T follicular helper cell (primary cell): ENCODE results near the gene ELK1.
"Not testable (repeated sequence)": the region's sequence is repeated elsewhere in the genome, so short reads cannot be mapped to it uniquely, and the experiment has no call there.

Experiments
- DNase-seq: peaks from one replicate; pipeline ENCODE4 v3.0.0-alpha.2; 2020; ENCODE audit warnings: low read depth

The ELK1 gene

DNA sequence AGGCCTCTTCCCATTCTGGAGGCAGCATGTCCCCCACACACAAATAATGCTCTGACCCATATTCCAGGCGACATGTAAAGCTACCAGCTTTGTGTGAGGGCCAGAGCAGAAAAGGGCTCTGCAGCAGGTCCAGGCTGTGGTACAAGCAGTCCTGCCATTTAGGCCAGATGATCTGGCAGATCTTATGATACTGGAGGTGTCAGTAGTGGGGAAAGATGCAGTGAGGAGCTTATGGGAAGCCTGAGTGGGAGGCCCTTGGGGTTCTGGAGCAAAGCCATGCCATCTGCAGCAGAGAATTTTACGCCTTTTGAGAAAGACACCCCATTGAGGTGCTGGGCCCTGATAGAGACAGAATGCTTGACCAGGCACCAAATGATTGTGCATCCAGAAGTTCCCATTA, 38.4 kb downstream of the ELK1 start:
- no peak for DNase-seq

DNA sequence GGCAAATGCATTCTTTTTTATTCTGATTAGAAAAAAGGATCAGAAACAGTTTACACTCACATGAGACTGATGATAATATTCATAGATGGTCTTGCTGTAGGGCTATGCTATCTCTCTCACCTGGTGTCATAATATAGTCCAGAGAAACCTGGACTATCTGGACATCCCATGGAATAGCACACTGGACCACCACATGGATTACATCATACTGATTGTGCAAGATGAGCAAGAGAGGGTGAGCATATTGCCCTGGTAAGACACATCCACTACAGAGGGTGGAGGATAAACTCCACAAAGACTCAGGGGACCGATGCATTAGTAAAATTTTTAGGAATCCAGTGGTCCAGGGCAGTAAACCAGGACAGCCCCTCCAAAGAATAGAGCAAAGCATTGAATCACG, 38.9 kb downstream of the ELK1 start:
- no peak for DNase-seq

DNA sequence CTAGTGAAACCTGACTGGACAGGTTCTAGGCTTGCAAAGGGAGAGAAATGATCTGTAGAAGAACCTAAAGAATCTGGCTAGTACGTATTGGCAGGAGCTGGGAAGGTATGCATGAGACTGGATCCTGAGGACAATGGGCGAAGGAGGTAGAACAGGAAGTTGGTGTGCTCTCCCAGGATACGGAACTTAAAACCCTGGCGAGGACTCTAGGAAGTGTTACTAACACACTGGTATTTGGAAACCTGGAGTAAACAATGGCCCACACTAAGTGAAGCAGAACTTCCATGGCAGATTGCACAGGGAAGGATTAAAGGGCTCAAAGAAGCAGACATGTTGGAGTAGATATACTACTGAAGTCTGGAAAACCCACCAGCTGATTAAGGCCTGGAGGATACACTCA, 39.9 kb downstream of the ELK1 start:
- DNase-seq: no peak

DNA sequence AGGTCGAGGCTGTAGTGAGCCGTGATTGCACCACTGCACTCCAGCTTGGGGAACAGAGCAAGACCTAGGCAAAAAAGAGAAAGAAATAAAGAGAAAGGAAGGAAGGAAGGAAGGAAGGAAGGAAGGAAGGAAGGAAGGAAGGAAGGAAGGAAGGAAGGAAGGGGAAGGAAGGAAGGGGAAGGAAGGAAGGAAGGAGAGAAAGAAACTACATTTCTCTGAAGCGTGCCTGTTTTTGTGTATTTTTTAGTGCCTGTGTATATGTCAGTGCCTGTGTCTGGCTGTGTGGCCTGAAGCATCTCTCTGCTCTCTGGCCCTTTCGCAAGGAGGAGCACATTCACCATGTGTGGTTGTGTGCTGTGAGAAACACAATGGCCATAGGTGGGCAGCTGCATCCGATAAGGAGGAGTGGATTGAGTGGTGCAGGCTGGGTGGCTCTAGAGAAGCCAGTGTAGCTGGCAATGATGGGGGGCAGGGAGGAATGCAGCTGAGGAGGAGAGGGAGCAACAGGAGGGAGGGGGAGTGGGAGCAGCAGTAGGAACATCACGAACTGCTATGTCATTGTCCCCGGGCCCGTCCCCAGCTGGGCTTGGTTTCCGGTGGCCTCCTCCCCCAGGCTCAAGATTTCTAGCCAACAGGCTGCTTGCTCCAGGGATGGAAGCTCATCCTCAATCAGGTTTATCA, 42.1 kb downstream of the ELK1 start:
- DNase-seq: no peak

DNA sequence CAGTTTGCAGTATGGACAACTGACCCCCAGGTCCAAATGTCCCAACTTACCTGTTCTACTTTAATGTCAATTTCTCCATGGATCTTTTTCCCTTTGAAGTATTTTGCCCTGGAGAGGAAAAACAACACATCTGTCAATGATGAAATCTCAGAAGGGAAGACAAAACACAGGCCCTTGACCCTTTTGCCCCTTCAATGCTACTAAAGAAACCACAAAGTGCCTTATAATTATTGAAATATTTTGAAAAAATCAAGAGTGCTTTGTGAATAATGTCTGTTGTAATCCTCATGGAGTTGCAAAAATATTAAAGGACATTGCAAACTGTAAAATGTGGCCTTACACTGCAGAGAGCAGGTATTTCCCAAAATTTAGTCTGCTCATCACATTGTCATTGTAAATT, 43.3 kb downstream of the ELK1 start:
- DNase-seq: no peak

DNA sequence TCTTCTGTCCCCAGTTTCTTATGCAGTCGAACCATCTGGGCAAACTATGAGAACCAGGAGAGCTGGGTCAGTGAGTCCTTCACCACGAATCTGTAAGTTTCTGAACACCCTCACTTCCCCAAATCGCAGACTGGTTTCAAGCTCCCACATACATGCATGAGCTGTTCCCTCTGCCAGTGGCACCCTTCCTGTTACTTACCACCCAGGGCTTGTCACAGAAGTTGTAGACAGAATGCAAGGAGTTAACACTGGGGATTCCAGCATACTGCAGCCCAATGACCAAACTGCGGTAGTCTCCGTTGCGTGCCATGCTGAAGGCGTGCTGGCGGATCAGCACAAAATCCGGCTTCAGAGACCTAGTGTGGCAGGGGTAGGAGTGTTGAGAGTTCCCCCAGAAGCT, 45.3 kb downstream of the ELK1 start:
- DNase-seq: no peak

DNA sequence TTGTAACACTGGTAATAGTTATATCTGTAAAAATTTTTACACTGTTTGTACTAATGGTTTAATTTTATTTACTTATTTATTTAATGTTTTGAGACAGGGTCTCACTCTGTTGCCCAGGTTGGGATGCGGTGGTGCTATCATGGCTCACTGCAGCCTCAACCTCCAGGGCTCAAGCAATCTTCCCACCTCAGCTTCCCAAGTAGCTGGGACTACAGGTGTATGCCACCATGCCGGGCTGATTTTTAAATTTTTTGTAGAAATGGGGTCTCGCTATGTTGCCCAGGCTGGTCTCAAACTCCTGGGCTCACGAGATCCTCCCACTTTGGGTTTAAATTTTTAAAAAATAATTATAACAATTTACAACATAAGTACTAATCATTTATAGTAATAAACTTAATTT, 47.2 kb downstream of the ELK1 start:
- DNase-seq: not testable (repeated sequence)

DNA sequence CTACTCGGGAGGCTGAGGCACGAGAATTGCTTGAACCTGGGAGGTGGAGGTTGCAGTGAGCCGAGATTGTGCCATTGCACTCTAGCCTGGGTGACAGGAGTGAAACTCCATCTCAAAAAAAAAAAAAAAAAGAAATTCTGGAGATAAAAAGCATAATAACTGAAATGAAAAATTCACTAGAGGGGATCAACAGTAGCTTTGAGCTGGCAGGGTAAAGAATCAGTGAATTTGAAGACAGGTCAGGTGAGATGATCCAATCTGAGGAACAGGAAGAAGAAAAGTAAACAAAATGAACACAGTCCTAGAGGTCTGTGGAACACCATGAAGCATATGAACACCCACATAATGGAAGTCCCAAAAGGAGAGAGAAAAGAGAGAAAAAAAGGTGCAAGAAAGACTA, 53.1 kb downstream of the ELK1 start:
- no peak for DNase-seq

DNA sequence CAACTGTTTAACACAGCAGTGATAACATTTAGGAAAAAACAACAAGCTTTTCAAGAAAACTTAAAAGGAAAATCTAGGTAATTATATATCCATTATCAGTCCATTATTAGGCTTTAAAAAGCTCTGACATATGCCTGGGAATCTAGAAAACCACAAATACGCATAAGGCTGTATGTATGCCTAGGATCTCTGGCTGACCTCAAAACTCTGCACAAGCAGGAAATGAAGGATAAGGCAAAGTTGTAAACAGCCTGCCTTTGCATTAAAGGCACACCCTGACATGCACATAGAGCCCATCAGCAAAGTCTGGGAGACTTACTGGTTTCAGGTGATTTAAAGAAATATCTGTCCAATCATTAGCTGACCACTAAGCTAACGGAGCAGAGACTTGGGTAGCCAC, 54.1 kb downstream of the ELK1 start:
- DNase-seq: no peak

DNA sequence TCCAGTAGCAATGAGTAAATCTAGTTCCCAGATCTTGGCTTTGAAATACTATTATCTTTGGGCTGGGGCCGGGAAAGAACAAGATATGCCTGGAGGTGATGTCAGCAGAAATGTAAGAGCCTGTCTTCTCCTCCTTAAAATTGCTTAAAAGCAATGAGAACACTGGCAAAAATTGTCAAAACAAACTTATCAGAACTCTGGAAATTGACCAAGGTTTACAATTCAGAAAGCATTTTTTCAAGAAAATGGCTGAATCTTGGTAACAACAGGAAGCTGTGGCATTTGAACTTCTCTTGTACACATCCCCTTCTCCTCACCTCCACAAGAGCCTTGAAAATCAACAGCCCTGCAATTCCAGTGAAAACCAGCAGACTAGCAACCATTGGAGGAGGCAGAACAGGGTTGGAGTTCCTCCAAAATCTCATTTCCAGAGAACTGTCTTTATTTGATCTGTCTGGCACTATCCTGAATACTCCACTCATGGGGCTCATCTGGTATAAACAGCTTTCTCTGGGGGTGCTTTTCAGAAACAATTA, 54.6 kb downstream of the ELK1 start:
- DNase-seq: no peak

DNA sequence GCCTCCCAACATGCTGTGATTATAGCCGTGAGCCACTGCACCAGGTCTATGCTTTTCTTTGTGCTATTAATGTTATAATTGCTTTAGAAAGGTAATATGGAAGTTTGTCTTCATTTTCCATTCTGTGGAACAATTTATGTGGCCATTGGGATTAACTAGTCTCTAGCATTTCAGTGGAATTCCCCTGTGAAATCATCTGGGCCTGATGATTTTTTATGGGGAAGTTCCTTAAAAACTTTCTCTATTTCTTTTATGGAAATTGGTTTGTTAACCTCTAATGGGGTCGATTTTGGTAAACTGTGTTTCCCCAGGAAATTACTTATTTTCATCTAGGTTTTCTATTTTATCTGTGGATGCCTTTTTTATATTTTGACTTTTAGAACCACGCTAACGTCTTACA, 56.8 kb downstream of the ELK1 start:
- no peak for DNase-seq

DNA sequence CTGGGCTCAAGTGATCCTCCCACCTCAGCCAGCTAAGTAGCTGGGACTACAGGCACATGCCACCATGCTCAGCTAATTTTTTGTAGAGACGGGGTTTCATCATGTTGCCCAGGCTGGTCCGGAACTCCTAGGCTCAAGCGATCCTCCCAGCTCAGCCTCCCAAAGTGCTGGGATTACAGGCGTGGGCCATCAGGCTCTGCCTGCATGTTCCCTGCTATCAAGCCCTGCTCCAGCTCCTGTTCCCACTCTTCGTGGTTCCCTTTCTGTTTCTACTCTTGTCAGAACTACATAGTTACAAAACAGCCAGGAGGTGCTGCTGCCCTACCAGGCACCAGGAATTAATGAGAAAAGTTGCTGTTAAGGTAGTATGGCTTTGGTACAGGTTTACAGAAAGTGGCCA, 59.4 kb downstream of the ELK1 start:
- DNase-seq: no peak

DNA sequence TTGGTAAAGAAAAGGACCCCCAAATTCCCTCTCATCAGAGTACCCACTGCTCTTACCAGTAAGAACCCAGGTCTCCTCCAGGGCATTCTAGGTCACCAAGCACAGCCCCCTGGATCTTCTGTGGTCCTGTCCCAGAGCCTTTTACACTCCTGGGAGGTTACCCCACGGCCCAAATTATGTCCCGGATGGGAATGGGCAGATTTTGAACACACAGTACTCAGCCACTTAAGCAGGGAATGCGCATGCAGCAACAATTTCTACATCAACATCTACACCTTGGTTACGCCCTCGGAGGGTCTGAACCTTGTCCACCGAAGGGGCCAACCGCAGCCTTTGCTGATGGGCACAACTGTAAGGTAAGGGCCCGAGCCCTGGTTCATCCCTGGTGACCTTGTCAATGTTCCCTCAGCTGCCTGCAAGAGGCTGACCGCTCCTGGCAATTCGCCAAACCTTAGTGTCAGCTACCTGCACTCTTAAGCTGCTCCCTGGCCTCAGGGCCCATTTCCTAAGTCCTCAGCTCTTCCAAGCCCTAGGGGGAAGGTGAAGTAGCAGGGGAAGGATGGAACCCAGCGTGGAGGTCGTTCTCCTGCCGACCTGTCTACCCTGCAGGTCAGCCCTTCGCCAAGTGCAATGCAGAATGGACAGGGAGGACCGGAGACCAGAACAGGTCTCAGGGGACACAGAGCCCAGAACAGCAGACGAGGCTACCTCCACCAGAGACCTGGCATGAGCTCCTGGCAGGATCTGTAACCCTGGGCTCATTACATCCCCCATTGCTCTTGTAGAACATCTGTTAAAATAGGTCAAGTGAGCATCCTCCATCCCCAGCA, 62.2 kb downstream of the ELK1 start:
- no peak for DNase-seq

DNA sequence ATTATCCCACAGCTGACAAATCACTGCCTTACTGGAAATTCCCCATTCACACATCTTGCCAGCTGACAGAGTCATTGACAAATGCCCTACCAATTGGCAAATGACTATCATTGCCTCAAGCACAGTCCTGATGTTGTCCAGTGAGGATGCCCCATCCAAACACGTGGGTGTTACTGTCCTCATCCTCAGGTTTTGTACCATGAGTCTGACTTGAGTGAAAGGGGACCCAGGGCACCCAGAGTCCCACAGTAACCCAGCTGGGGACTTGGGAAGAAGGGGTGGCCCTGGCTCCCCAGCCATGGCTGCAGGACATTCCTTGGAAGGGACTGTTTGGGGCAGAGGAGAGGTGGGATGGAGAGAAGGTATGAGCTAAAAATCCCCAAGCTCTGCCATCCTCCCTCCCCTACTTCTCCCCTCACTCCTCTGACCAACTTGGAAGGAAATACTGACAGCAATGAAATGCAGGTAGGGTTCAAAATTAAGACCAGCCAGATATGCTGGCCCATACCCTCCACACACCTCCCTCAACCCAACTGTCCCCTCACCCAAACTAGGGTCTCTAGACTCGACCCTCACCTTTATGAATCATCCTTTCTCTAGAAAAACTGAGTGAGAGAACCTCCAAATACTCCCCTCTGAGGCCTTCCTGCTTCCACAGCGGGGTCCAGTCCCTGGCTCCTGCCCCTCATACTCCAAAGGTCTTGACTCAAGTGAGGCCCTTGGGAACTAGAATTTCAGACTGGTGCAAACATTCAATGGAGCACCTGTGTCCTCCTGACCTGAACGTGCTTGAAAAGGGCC, 63.1 kb downstream of the ELK1 start:
- no peak for DNase-seq

DNA sequence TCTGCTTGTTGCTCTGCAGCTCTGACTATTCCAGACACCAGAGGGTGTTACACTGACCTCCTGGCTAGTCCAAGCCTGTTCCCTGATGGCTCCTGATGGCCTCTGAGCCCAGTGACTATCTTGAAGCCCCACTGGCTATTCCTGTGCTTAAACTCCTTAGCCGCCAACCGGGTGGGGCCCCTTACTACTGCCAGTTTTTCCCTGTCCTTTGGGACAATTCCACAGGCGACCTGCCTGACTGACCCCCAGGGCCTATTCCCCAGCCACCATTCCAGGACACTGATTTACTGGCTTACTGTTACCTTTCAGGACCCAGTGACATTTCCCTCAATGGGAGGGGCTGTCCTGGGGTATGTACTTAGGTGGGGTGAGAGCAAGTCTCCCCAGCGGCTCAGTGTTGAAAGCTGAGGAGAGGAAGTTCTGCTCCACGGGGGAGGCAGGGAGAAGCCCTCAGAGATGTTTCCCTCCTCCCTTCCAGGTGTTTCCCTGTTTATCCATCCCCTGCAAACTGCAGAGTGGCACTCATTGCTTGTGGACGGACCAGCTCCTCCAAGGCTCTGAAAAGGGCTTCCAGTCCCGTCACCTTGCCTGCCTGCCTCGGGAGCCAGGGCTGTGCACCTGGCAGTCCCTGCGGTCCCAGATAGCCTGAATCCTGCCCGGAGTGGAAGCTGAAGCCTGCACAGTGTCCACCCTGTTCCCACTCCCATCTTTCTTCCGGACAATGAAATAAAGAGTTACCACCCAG, 64.1 kb downstream of the ELK1 start:
- no peak for DNase-seq
